IPS-NIHi7 (cell line): Measurements from ENCODE around the gene SPTB.

Experiments
- DNase-seq: peaks from one replicate; pipeline ENCODE4 v3.0.0; 2012; ENCODE audit warnings: mixed read lengths; ENCODE audit errors: extremely low spot score

The SPTB gene

GRCh38 chr14:64729386-64730060 is 150.2 kb downstream of the SPTB start:
- no peak for DNase-seq

GRCh38 chr14:64728856-64729255 is 150.9 kb downstream of the SPTB start:
- DNase-seq: no peak

GRCh38 chr14:64728106-64728505 is 151.6 kb downstream of the SPTB start:
- no peak for DNase-seq

GRCh38 chr14:64727551-64728071 is 152.1 kb downstream of the SPTB start:
- DNase-seq: no peak

- peak; percentile 69 for DNase-seq
Observed at GRCh38 chr14:64726585-64726890, 153.2 kb downstream of the SPTB start.

- DNase-seq: no peak
Observed at GRCh38 chr14:64725879-64726584, 153.7 kb downstream of the SPTB start.

GRCh38 chr14:64725261-64725815 is 154.4 kb downstream of the SPTB start:
- DNase-seq: no peak

GRCh38 chr14:64724578-64724930 is 155.2 kb downstream of the SPTB start:
- no peak for DNase-seq

- DNase-seq: no peak
Observed at GRCh38 chr14:64723691-64724577, 155.8 kb downstream of the SPTB start.

GRCh38 chr14:64722842-64723447 is 156.8 kb downstream of the SPTB start:
- no peak for DNase-seq

- no peak for DNase-seq
Observed at GRCh38 chr14:64721899-64722298, 157.8 kb downstream of the SPTB start.

GRCh38 chr14:64721391-64721791 is 158.3 kb downstream of the SPTB start:
- DNase-seq: no peak

- no peak for DNase-seq
Observed at GRCh38 chr14:64720131-64720576, 159.6 kb downstream of the SPTB start.

GRCh38 chr14:64719601-64720000 is 160.1 kb downstream of the SPTB start:
- no peak for DNase-seq

GRCh38 chr14:64718762-64719161 is 160.9 kb downstream of the SPTB start:
- no peak for DNase-seq

- no peak for DNase-seq
Observed at GRCh38 chr14:64717870-64718269, 161.8 kb downstream of the SPTB start.

- DNase-seq: peak; percentile 56
Observed at GRCh38 chr14:64715628-64716412, 163.9 kb downstream of the SPTB start.

- DNase-seq: no peak
Observed at GRCh38 chr14:64715146-64715627, 164.5 kb downstream of the SPTB start.

GRCh38 chr14:64714432-64715025 is 165.2 kb downstream of the SPTB start:
- DNase-seq: no peak

GRCh38 chr14:64713677-64714076 is 166.0 kb downstream of the SPTB start:
- DNase-seq: no peak
